Measurements from ENCODE around the gene TTLL1.
"Not testable (repeated sequence)": the region's sequence is repeated elsewhere in the genome, so short reads cannot be mapped to it uniquely, and the experiment has no call there.

Gene TTLL1

GRCh38 chr22:43060183-43060582 lies 29.0 kb downstream of the TTLL1 start:
- DNase-seq = no peak

- no peak for DNase-seq
These were observed 31.6 kb downstream of the TTLL1 start for GRCh38 chr22:43057641-43058040.

GRCh38 chr22:43053176-43053575 lies 36.0 kb downstream of the TTLL1 start:
- no peak for DNase-seq

GRCh38 chr22:43050995-43051394 lies 38.2 kb downstream of the TTLL1 start:
- DNase-seq = no peak

DNA sequence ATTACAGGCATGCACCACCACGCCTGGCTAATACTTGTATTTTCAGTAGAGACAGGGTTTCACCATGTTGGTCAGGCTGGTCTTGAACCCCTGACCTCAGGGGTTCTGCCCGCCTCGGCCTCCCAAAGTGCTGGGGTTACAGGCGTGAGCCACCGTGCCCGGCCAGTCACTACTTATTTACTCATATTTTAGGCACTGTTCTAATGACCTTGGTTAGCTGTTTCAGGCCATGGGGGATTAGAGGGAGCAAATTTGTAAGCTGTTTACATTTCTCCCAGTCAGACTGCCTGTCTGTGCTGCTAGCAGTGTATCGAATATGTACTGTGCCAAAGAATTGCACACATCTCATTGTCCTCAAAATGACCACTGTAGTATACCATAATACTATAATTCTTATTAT lies 41.6 kb downstream of the TTLL1 start:
- no peak for DNase-seq

- DNase-seq = no peak
These were observed 44.9 kb downstream of the TTLL1 start for GRCh38 chr22:43044290-43044712.

- peak; percentile 26 for DNase-seq
These were observed 47.0 kb downstream of the TTLL1 start for GRCh38 chr22:43042101-43042780.

- DNase-seq = no peak
These were observed 49.4 kb downstream of the TTLL1 start for GRCh38 chr22:43039800-43040199.

- no peak for DNase-seq
These were observed 50.9 kb downstream of the TTLL1 start for GRCh38 chr22:43038325-43038724.

DNA sequence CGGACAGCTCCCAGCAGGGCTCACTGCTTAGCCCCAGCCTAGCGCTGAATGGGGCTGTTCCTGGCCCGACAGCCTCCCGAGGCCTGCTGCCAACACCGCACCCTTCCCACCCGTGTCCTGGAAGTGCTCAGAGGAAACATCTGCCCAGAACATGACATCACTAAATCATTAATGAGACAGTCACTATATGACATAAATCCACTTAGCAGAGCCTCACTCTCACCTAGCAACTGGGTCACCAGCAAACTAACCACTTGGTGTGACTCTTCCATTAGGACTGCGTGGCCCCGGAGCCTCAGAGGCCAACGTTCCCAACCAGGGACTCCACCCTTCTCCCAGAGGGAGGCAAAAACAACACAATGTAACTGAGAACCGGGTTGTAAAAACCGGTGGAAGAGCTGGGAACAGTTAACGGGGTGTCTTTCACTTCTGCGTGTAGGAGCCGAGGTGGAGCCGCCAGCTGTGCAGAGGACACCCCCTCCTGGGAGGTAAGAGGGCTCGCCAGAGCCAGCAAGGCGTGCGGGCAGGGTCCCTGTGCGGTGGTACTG lies 52.8 kb downstream of the TTLL1 start:
- DNase-seq = peak; percentile 69

GRCh38 chr22:43035250-43035649 lies 53.9 kb downstream of the TTLL1 start:
- DNase-seq = no peak

DNA sequence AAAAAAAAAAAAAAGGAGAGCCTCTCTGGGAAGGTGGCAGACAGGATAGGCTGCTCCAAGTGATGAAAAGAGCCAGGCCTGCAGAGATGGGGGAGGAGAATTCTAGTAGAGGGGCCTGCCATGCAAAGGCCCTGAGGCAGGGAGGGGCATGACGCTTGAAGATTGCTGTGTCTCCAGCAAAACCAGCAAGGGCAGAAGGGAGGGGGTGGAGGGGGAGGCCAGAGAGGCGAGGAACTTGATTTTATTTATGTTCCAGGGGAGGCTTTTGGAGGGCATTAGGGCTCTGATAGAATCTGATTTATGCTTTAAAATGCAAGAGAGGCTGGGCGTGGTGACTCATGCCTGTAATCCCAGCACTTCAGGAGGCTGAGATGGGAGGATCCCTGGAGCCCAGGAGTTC lies 57.6 kb downstream of the TTLL1 start:
- DNase-seq = no peak

- no peak for DNase-seq
These were observed 70.6 kb downstream of the TTLL1 start for GRCh38 chr22:43018615-43019014.

DNA sequence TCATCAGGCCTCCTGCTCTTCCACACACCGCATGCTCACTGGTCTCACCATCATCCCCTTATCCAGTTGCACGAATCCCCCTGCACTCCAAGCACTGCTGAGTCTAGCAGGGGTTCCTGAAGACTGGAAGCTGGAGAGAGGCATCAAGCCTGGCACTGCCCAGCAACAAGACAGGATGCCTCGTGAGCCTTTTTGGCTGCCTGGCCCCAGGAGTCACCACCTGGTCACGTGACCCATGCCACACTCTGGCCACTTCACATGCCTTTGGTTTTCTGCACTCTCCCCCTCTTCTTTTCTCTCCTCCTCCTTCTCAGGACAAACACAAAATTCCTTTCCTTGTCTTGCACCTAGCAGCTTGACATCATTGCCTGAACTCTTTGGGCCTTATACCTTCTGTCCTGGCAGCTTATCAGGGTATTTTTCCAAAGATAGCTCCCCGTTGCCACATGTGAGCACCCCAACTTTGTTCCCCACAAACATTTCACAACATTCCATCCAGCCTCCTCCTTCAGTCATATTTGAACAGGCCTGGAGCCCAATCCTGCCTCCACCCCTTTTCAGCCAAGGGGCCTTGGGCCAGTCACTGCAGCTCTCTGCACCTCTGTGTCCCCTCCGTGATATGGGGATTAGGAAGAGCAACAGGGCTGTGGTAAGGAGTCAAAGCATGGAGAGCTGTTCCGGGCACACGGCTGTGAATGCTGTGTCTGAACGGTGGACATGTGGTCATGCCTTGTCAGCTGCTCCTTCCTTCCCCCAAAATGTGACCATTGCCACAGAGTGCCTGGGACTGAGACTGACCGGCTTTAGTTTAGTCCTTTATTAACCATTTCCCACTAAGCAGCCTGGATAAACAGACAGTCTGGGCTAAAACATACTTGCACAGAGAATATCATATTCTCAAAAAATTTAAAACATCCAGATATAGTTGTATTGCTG lies 71.4 kb downstream of the TTLL1 start:
- no peak for DNase-seq

DNA sequence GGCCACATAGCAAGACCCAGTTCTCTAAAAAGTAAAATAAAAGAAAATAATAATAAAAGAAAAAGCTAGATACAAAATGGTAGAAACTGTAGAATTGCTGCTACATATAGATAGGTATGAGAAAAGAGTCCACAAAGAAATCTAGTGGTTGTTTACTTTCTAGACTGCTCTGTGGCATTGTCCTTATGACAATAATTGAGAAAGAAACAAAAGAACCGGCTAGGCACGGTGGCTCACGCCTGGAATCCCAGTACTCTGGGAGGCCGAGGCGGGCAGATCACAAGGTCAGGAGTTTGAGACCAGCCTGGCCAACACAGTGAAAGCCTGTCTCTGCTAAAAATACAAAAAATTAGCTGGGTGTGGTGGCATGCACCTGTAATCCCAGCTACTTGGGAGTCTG lies 73.0 kb downstream of the TTLL1 start:
- not testable (repeated sequence) for DNase-seq

GRCh38 chr22:43015677-43016042 lies 73.5 kb downstream of the TTLL1 start:
- no peak for DNase-seq

GRCh38 chr22:43014869-43015676 lies 74.1 kb downstream of the TTLL1 start, which contains the start of gene PACSIN2:
Gene PACSIN2, minus strand, starts transcription at chr22:43015149. Its CDS starts 103,069 bp downstream, at chr22:42912080.
- DNase-seq = peak; percentile 99

GRCh38 chr22:43014316-43014868 lies 74.8 kb downstream of the TTLL1 start:
- DNase-seq = no peak

- no peak for DNase-seq
These were observed 75.6 kb downstream of the TTLL1 start for GRCh38 chr22:43013355-43014315.

- peak; percentile 22 for DNase-seq
These were observed 76.8 kb downstream of the TTLL1 start for GRCh38 chr22:43012390-43012789.

DNA sequence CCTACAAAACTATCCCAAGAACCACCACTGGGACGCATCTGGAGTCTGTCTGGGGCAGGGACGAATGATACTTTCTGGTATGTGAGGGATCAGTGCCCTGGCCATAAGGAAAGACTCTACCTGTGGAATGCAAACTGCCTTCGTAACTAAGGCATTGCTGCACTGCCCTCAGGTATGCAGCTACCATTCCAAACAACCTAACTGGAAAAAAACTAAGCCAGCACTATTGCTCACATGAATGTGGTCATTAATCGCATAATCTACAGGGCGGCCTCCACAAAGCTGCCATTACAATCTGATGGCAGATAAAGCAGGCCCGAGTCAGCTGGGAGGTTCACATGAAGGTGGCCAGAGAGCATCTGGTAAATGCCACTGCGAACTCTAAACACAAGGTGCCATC lies 78.1 kb downstream of the TTLL1 start:
- DNase-seq = no peak

All from fibroblast of skin of abdomen (primary cell).